GM21528 (cell line): ENCODE measurements around the gene GLE1.
"Not testable (repeated sequence)": the region's sequence is repeated elsewhere in the genome, so short reads cannot be mapped to it uniquely, and the experiment has no call there.

Experiments
- ATAC-seq: cut with Tn5 transposase; IDR thresholded peaks from one replicate; pipeline ENCODE4 v1.9.1; 2021; ENCODE audit warnings: mild to moderate bottlenecking, moderate library complexity; ENCODE audit not compliant: unreplicated experiment, low FRiP score

The GLE1 gene

DNA sequence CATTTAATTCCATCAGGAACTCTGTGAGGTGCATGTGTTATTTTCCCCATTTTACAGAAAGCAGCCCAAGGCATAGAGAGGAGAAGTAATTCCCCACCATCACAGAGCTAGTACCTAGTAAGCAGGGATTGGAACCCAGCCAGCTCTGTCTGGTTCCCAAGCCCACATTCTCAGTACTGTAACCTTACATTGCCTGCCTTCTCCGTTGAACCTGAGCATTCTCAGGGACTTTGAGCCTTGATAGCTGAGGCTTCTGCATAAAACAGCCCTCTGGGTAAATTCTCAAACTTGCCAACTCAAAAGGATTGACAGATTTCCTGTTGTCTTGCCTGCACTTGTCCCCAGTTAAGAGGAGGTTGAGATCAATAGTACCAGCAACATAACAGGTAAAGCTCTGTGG, 9.2 kb upstream of the GLE1 start:
- ATAC-seq = no peak

GRCh38 chr9:128495804-128496417, 8.6 kb upstream of the GLE1 start:
- ATAC-seq = no peak

GRCh38 chr9:128497824-128498610, 6.5 kb upstream of the GLE1 start:
- ATAC-seq = no peak

DNA sequence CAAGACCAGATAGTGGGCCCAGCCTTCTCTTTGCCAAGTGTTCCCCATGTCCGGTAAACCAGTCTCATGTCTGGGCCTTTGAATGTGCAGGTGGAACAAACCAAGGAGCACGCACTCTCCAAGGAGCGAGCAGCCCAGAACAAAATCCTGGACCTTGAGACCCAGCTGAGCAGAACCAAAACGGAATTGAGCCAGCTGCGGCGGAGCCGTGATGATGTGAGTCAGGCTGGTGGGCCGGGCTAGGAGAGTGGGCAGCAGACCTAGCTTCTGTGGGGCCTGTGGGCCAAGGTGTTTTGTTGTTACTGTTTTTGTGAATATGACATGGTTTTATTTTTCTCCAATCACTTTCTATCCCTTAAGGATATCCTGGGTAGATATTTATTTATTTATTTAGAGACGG, 5.6 kb upstream of the GLE1 start:
- ATAC-seq = no peak

GRCh38 chr9:128499920-128500319, 4.6 kb upstream of the GLE1 start:
- no peak for ATAC-seq

DNA sequence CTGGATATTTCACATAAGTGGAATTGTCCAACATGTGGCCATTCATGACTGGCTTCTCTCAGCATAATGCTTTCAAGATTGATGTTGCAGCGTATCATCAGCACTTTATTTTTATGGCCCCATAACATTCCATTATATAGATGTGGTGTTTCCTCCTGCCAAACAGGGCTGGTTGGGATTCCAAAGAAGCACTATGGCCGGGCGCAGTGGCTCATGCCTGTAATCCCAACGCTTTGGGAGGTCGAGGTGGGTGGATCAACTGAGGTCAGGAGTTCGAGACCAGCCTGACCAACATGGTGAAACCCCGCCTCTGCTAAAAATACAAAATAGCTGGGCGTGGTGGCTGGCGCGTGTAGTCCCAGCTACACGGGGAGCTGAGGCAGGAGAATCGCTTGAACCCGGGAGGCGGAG, 1.1 kb upstream of the GLE1 start:
- not testable (repeated sequence) for ATAC-seq

DNA sequence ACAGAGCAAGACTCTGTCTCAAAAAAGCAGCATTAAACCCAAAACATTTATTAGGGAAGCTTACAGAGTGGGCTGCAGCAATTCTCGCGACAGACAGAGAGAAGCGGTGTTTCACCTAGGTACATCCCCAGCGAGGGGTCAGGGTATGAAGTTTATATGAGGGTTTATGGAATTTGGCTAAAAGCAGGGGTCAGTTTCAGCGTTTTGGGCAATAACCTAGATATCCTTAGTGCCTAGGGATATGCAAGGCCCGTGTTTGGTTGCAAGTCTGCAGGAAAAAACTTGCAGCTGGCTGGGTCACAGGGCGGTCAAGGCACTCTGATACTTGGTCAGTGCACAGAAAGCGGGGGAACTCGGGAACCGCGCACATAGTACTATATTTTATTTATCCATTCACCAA, 649 bp upstream of the GLE1 start:
- no peak for ATAC-seq

GRCh38 chr9:128505414-128505765, 871 bp downstream of the GLE1 start:
- no peak for ATAC-seq

DNA sequence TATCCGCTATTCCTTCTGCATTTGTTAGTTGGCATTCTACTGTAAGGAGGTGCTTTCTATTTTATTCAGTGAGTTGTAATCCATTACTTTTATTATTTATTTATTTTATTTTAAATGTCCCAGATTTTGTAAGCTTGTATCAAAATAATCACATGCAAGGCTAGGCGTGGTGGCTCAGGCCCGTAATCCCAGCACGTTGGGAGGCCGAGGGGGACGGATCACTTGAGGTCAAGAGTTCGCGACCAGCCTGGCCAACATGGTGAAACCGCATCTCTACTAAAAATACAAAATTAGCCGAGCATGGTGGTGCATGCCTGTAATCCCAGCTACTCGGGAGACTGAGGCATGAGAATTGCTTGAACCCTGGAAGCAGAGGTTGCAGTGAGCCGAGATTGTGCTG, 1.4 kb downstream of the GLE1 start:
- ATAC-seq = not testable (repeated sequence)

GRCh38 chr9:128512820-128513219, 8.3 kb downstream of the GLE1 start:
- no peak for ATAC-seq

DNA sequence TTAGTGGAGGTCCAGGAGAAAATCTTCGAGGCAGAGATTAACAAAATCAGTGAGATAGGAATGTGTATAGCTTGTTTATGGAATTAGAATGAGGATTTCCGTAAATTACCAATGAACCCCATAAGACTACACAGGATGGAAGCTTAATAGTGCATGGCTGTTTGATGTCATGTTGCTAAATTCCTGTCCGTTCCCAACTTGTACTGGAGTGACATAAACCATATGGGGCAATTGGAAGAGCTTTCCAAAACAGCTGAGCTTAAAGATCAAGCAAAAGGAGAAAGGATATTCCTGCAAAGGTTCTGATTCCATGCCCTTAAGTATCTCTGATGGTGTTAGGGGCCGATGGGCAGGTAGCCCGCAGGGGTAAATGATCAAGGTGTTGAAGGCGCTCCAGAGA, 17.4 kb downstream of the GLE1 start:
- no peak for ATAC-seq

GRCh38 chr9:128523199-128523925, 18.8 kb downstream of the GLE1 start:
- no peak for ATAC-seq

- no peak for ATAC-seq
Measured at GRCh38 chr9:128526720-128527119, 22.2 kb downstream of the GLE1 start.

DNA sequence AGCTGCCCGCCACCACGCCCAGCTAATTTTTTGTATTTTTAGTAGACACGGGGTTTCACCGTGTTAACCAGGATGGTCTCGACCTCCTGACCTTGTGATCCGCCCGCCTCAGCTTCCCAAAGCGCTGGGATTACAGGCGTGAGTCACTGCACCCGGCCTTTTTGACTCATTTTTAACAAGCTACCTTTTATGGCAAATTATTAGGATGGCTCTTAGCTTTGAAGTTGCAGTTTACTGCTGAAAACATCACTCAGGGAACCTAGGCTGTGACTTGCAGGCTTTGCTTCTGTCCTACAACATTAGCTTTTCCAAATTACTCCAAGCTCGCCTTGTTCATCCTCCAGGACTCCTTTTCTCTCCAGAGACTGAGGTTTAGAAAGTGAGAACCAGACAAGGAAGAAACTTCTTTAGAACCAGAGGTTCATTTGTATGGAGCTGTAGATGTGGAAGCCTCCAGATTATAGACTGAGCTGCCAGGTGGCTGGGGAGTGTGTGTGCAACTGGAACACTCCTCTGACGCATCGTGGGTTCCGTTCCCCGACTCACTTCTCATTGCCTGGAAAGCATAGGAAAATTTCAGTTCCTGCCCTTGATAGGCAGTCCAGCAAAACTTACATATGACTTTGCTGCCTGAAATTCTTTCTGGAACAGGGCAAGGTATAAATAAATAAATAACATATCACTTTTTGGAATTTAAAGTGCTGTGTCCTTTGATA, 24.1 kb downstream of the GLE1 start:
- no peak for ATAC-seq

DNA sequence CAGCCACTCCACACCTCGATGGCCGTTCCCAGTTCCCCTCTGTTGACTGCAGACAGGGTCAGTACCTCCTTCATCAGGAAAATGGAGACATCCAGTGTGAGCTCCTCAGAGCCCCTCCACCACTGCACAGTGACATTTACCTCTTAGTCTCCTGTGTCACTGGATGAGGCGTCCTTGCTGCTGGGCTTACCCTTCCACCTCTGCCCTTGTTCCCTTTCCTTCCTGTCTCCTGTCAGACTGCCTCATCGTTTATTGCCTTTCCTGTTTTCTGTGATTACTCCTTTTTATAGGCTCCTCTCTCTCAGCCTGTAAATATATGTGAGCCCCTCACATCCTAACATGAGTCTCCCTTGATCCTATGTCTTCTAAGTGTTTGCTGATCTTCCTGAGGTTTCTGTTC, 24.7 kb downstream of the GLE1 start:
- ATAC-seq = no peak

DNA sequence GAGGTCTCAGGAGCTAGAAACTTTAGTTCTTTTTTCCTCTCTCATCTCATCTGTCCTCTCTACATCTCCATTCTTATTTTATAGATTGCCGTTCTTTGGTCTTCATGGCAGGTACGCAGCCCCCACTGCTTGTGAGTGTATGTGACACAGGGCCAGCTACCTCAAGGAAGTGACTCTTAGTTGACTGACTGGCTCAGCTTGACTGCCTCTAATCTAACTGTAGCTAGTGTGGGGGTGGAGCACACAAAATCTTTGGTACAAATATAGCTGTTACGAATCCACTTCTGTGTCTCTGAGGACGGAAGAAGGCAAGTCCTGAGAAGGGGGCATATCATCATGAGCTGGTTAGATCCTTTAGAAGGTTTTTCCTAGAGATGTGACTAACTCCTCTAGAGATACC, 28.1 kb downstream of the GLE1 start:
- no peak for ATAC-seq

DNA sequence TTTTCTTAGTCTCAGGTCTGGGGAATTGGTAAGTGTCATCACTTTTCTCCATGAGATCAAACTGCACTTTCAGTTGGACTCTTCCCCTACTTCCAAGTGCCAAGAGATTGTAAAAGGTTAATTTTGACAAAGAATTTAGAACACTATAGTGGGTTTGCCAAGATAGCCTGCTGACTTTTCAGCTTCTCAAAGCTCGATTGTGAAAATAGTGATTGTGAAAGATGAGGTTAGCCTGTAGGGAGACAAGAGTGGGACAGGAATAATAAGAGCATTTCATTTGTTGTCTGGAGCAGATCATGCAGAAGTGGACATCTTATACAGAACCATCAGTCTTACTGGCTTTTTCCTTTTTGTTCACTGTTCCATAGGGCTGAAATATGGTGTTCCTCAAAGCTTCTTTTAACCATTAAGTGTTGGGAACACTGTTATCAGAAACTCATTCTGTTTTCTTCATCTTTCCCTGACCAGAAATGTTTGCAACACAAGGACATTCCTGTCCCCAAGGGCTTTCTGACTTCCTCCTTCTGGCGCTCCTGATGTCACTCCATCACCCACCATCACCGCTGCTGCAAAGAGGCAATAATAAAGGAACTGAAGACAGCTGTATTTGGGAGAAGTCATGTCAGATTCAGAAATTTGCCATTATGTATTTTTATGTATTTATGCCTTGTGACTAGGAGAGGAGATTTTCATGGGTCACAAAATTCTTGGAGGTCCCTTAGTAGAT, 36.3 kb downstream of the GLE1 start:
- ATAC-seq = no peak

DNA sequence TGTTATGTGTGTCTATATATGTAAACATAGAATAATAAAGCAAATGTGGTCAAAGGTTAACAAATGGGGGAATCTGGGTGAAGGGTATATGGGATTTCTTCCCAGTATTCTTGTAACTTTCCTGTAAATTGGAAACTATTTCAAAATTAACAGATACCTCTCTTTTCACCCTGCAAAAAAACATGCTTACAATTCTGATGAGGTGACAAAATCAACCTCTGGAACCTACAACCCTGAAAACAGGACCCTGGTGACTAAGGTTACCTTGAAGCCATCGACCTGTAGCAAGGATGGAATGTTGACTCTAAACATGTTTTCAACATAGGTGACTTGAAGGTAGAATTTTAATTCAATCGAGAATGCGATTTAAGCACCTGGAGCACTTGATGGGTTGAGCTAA, 42.0 kb downstream of the GLE1 start:
- ATAC-seq = no peak

DNA sequence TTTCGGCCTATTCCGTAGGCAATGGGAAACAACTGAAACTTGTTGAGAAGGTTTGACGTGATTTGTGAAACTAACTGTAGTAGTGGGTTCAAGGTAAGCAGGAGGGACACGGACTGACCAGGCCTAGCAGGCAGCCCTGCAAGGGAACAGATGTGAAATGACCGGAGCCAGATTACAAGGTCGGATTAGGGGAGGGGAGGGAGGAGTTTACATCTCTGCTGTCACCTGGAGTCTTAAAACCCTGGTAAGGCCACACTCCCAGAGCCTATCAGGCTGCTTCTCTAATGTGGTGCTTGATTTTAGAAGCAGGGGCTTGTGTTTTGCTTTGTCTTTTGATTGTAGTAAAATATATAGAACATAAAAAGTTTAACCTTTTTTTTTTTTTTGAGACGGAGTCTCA, 44.4 kb downstream of the GLE1 start:
- ATAC-seq = no peak

- ATAC-seq = no peak
Measured at GRCh38 chr9:128550226-128550625, 45.7 kb downstream of the GLE1 start.
